K562 (cell line): Measurements from ENCODE around the gene CARS2. TPM values are rescaled to one million over a fixed set of nuclear protein-coding genes. Genes with fewer than 3 reads are reported as not detected.
A peak's percentile ranks its signal among the peaks of the same experiment; 100 is the strongest.

Source experiments
- ATAC-seq: fragments of 200-7000 bp; cut with Tn5 transposase; 3 replicates; pipeline ENCODE4 v1.9.1; 2020; ENCODE audit warnings: moderate library complexity
- BruUV-seq: library from RNA; stranded (reverse); fragments of 400-500 nt; replicated peaks from 2 replicates; lab custom pipeline; 2021; lab: Mats Ljungman, UMichigan
- CTCF ChIA-PET: fragments of 300-600 bp; formaldehyde crosslinking; extraction: SDS; loops from one replicate; lab custom pipeline; 2021; ENCODE audit warnings: low intra/inter-chr PET ratio; lab: Yijun Ruan, JAX
- POLR2A ChIA-PET: fragments of 300-600, 350-650 bp; sonication (Branson Sonifier 250); formaldehyde crosslinking; extraction: SDS; loops from one replicate; lab custom pipeline; 2021; ENCODE audit warnings: antibody characterized with exemption, inconsistent platforms; lab: Yijun Ruan, JAX
- DNase-seq, 4 experiments: peaks; one replicate each; pipeline versions ENCODE4 v3.0.0 to v3.0.0-alpha.2; 2011 to 2018; ENCODE audit warnings: low spot score in 3 of 4, mixed read lengths in 3 of 4; ENCODE audit errors: extremely low read depth in 1 of 4
- FAIRE-seq: peaks from 2 replicates; lab custom pipeline; 2011; peaks lifted over from hg19 to GRCh38; lab: Jason Lieb, UNC
- H2AFZ ChIP-seq: 2 replicates; pipeline ENCODE4 v1.6.0; 2011; ENCODE audit warnings: low read depth, low read length, control low read depth, inconsistent platforms
- H3K27ac ChIP-seq: fragments of 200-600 bp; 3 replicates; pipeline ENCODE4 v1.8.0; 2011; ENCODE audit warnings: low read depth, mild to moderate bottlenecking, control low read depth, inconsistent platforms, low read length, moderate library complexity, mixed read lengths; ENCODE audit errors: extremely low read depth
- H3K27me3 ChIP-seq, 2 experiments: fragments of 300-600 bp in 1 of 2; 2 replicates in 1 of 2; 3 replicates in 1 of 2; pipeline versions ENCODE4 v1.6.0 to v1.8.0; 2011; ENCODE audit warnings: inconsistent platforms in 2 of 2, low read length in 2 of 2, mild to moderate bottlenecking in 1 of 2, mixed read lengths in 1 of 2, moderate library complexity in 1 of 2; ENCODE audit not compliant: control insufficient read depth in 2 of 2, insufficient read depth in 2 of 2
- H3K36me3 ChIP-seq: fragments of 300-600 bp; 3 replicates; pipeline ENCODE4 v1.8.0; 2011; ENCODE audit warnings: mild to moderate bottlenecking, low read length, inconsistent platforms; ENCODE audit not compliant: control insufficient read depth, insufficient read depth
- H3K4me1 ChIP-seq, 2 experiments: fragments of 200-600 bp in 1 of 2; replicated peaks in 1 of 2; 2 replicates in 1 of 2; 3 replicates in 1 of 2; pipeline versions ENCODE4 v1.5.1 to v1.8.0; 2011; ENCODE audit warnings: inconsistent platforms in 2 of 2, low read length in 2 of 2, mild to moderate bottlenecking in 1 of 2, mixed read lengths in 1 of 2, moderate library complexity in 1 of 2; ENCODE audit not compliant: control insufficient read depth in 2 of 2, insufficient read depth in 2 of 2
- H3K4me2 ChIP-seq: 2 replicates; pipeline ENCODE4 v1.6.1; 2011; ENCODE audit warnings: low read length, control low read depth, inconsistent platforms, mixed read lengths; ENCODE audit not compliant: insufficient read depth
- H3K4me3 ChIP-seq: fragments of 200-600 bp; sonication (generic), shearing (Covaris generic); 2 replicates; pipeline ENCODE4 v1.5.1; 2016; ENCODE audit warnings: control low read depth, inconsistent platforms
- H3K79me2 ChIP-seq: fragments of 200-600 bp; 3 replicates; pipeline ENCODE4 v1.8.0; 2011; ENCODE audit warnings: low read length, inconsistent platforms; ENCODE audit not compliant: control insufficient read depth, insufficient read depth
- H3K9ac ChIP-seq, 2 experiments: 2 replicates each; pipeline versions ENCODE4 v1.6.0 to v1.6.1; 2011; ENCODE audit warnings: low read depth in 2 of 2, low read length in 2 of 2, control low read depth in 1 of 2, inconsistent platforms in 1 of 2, mild to moderate bottlenecking in 1 of 2, mixed read lengths in 1 of 2; ENCODE audit not compliant: insufficient read depth in 1 of 2
- H3K9me1 ChIP-seq: one replicate; pipeline ENCODE4 v1.6.0; 2011; ENCODE audit warnings: inconsistent platforms, mild to moderate bottlenecking, low read length, moderate library complexity; ENCODE audit not compliant: control insufficient read depth, insufficient read depth
- H3K9me3 ChIP-seq: replicated peaks from 2 replicates; pipeline ENCODE4 v1.5.1; 2011; ENCODE audit warnings: low read depth, low read length, inconsistent platforms; ENCODE audit not compliant: control insufficient read depth, insufficient read depth
- H4K20me1 ChIP-seq: replicated peaks from 2 replicates; pipeline ENCODE4 v1.6.1; 2011; ENCODE audit warnings: low read length, inconsistent platforms, mixed read lengths; ENCODE audit not compliant: control insufficient read depth, insufficient read depth
- CEBPB ChIP-seq: fragments of 450-650 bp; IDR thresholded peaks from 2 replicates; pipeline ENCODE4 v1.6.1; 2016; ENCODE audit warnings: missing genetic modification characterization, missing compliant biosample characterization
- DNMT1 ChIP-seq: fragments of 450-650 bp; IDR thresholded peaks from 2 replicates; pipeline ENCODE4 v1.6.1; 2016; ENCODE audit warnings: antibody characterized with exemption, mild to moderate bottlenecking
- FOXO4 ChIP-seq: fragments of 450-650 bp; formaldehyde crosslinking; IDR thresholded peaks from 2 replicates; pipeline ENCODE4 v1.4.0; 2020; ENCODE audit warnings: mild to moderate bottlenecking, moderate library complexity
- NFIX ChIP-seq: fragments of 250-450 bp; sonication (Bioruptor Pico); IDR thresholded peaks from 2 replicates; pipeline ENCODE4 v1.4.0; 2020; ENCODE audit warnings: low read depth, mild to moderate bottlenecking, moderate library complexity
- TCF3 ChIP-seq: sonication (generic); formaldehyde crosslinking; IDR thresholded peaks from 2 replicates; pipeline ENCODE4 v1.4.0; 2020; ENCODE audit warnings: mild to moderate bottlenecking, missing genetic modification reagents
- TCFL5 ChIP-seq: fragments of 250-450 bp; sonication (Bioruptor Pico); conservative IDR thresholded peaks from 2 replicates; pipeline ENCODE4 v1.6.1; 2021; ENCODE audit warnings: mild to moderate bottlenecking, moderate library complexity, matching md5 sums
- ZSCAN29 ChIP-seq: fragments of 450-650 bp; IDR thresholded peaks from 2 replicates; pipeline ENCODE4 v1.6.1; 2017
- WGBS: fragments of 100-300 bp; shearing (Covaris generic); methylation state at CpG from one replicate; pipeline ENCODE4 v1.1.6; 2016; ENCODE audit warnings: low coverage, mixed read lengths; ENCODE audit not compliant: insufficient coverage; ENCODE audit errors: missing lambda C conversion rate; 5-methylcytosine and 5-hydroxymethylcytosine counted together
- in situ Hi-C: fragments of 300-500 bp; cut with MboI; formaldehyde crosslinking; loops from 4 replicates; pipeline ENCODE4 v1.15.0; 2018; ENCODE audit warnings: inconsistent platforms, mixed read lengths
- intact Hi-C: fragments of 100-400 bp; cut with micrococcal nuclease; formaldehyde crosslinking; loops from 2 replicates; pipeline ENCODE4 v1.14.2; 2022
- polyA plus RNA-seq, 8 experiments: library from polyadenylated mRNA; depleted of rRNA in 4 of 8; stranded (reverse) in 5 of 8; unstranded in 3 of 8; fragments of >200 nt; fragmentation: Nextera tagmentation in 2 of 8; fragmentation: Illumina TruSeq in 1 of 8; extraction: Ambion mirVana in 2 of 8; extraction: Trizol in 1 of 8; gene quantifications; 2 replicates each; pipeline versions ENCODE4 v1.2.1 to v1.2.3, GENCODE V29; 2011 to 2014; ENCODE audit warnings: inconsistent platforms in 1 of 8, missing spikeins in 1 of 8
- total RNA-seq, 7 experiments: library from RNA; depleted of rRNA in 6 of 7; stranded (reverse); fragments of >200 nt in 6 of 7; fragmentation: Illumina TruSeq in 2 of 7; extraction: Trizol in 2 of 7; gene quantifications; 2 replicates each; pipeline versions ENCODE4 v1.2.1 to v1.2.3, GENCODE V29; 2011 to 2021; ENCODE audit warnings: low replicate concordance in 1 of 7
- TF ChIP-seq, protein P1 (sequence below): sonication (generic); formaldehyde crosslinking; IDR thresholded peaks from 2 replicates; pipeline ENCODE4 v1.8.1; 2023; ENCODE audit warnings: mild to moderate bottlenecking, missing genetic modification reagents
- TF ChIP-seq, protein P2 (sequence below): sonication (generic); formaldehyde crosslinking; IDR thresholded peaks from 2 replicates; pipeline ENCODE4 v1.8.1; 2022; ENCODE audit warnings: missing genetic modification reagents

The CARS2 gene
- total and polyA plus RNA-seq, 9 of the 15 experiments (the other 6 are each of a cell fraction or from before 2014, with no cell fraction given), result 1.7 to 37.4 (median 30.5) TPM

DNA sequence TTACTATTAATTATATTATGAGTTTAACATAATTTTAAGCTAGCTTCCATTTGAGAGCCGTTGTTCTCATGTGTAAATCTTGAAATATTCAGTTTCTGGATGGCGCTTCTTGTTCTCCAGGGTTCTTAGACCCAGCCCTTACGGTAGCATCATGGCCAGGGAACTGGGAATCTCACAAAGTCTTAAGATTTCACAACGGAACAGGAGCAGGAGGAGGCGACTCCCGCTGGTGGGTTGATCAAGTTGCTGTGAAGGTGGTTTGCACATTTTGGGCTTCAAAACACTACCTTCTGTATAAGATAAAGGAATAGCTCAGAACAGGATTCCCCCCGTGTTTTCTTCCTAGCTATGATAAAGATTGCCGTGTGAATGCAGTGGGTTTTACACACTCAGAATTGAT lies 87.7 kb downstream of the CARS2 start (continued):
- no peak for TF ChIP-seq ZSCAN29
- no peak for TF ChIP-seq NFIX (CRISPR knock-in tag)

DNA sequence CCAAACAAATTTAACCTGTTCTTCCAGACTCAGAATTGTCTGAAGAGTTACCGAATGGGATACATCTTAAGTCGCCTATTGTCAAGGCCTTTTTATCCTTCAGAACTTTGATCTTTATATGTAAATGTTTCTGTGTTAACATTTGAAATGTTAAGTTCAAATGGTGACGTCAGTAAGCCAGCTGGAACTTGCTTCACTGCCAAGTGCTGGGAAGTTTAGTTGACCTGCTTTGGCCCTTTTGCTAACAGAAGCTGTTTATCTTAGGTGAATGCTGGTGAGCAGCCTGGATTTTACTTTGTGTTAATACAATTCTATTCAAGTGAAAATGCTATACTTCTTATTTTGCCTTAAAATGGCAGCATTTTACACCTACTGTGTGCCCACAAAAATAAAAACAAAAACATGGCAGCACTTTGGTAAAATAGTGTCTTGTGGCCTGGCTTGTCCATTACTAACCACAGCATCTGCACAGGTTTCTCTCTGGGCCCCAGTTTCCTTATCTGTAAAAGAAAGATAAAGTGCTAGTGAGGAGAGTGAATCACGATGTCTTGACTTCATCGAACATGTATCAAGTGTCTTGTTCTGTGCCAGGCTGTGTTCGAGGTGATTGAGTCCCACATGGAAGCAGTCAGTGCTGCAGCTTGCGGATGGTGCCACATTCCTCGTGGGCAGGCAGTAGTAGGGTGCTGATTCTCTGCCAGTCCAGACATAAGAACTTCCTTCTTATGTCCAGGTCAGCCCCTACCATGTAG lies 88.4 kb downstream of the CARS2 start:
- Histone ChIP-seq H4K20me1 (peaks cover 25% of the 10 kb centered on the region), H3K4me1 (peaks cover 20% of the 10 kb centered on the region in 2 experiments), H3K9me1 (no peaks in the 10 kb centered on the region), H3K9ac (peak overlapping the region; percentile 6 to 61; a peak in 2 of 4 replicates), H3K9me3 (0 out of 2 replicates have a peak, but pooled peaks cover 2% of the 10 kb centered on the region), H3K4me3 (no peak overlapping the region), H3K36me3 (peaks cover 11% of the 10 kb centered on the region; the same call in 1 of the 3 replicates), H3K27ac (no peak overlapping the region; the same call in 2 of the 3 replicates), H3K27me3 (no peaks in the 10 kb centered on the region), H2AFZ (no peak overlapping the region), H3K79me2 (peaks cover 67% of the 10 kb centered on the region), H3K4me2 (peak overlapping the region; percentile 33)
- peak; percentile 51 for FAIRE-seq
- intact Hi-C loops (no loop called here), in situ Hi-C loops (no loop called here)
- 34% methylated on average over 8 of the region's 8 CpGs for WGBS
- CTCF ChIA-PET, result no interaction called here
- BruUV-seq, result no TSS peak
- POLR2A ChIA-PET, result interaction anchor here (0.6 to 2.0 kb wide), 4 partner anchors 11 to 102 kb away, joined by 4 to 7 read pairs (median 5); no protein-coding TSS in a partner anchor
- ATAC-seq, result no peak
- DNase-seq, result peak in 2 of 4 experiments; percentile 27 to 38
- TF ChIP-seq, protein P1, sequence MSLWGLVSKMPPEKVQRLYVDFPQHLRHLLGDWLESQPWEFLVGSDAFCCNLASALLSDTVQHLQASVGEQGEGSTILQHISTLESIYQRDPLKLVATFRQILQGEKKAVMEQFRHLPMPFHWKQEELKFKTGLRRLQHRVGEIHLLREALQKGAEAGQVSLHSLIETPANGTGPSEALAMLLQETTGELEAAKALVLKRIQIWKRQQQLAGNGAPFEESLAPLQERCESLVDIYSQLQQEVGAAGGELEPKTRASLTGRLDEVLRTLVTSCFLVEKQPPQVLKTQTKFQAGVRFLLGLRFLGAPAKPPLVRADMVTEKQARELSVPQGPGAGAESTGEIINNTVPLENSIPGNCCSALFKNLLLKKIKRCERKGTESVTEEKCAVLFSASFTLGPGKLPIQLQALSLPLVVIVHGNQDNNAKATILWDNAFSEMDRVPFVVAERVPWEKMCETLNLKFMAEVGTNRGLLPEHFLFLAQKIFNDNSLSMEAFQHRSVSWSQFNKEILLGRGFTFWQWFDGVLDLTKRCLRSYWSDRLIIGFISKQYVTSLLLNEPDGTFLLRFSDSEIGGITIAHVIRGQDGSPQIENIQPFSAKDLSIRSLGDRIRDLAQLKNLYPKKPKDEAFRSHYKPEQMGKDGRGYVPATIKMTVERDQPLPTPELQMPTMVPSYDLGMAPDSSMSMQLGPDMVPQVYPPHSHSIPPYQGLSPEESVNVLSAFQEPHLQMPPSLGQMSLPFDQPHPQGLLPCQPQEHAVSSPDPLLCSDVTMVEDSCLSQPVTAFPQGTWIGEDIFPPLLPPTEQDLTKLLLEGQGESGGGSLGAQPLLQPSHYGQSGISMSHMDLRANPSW (CRISPR knock-in tag), result no peak
- peak; percentile 45 for TF ChIP-seq TCF3
- TF ChIP-seq DNMT1, result no peak
- TF ChIP-seq CEBPB (tag), result no peak
- no peak for TF ChIP-seq TCFL5 (CRISPR knock-in tag)
- TF ChIP-seq, protein P2, sequence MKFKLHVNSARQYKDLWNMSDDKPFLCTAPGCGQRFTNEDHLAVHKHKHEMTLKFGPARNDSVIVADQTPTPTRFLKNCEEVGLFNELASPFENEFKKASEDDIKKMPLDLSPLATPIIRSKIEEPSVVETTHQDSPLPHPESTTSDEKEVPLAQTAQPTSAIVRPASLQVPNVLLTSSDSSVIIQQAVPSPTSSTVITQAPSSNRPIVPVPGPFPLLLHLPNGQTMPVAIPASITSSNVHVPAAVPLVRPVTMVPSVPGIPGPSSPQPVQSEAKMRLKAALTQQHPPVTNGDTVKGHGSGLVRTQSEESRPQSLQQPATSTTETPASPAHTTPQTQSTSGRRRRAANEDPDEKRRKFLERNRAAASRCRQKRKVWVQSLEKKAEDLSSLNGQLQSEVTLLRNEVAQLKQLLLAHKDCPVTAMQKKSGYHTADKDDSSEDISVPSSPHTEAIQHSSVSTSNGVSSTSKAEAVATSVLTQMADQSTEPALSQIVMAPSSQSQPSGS (CRISPR knock-in tag), result no peak
- no peak for TF ChIP-seq FOXO4 (CRISPR knock-in tag)
